Measurements from ENCODE around the gene FGF12.

The FGF12 gene

GRCh38 chr3:192092388-192093005, 634.8 kb downstream of the FGF12 start:
- no peak for DNase-seq (ENCODE audit: low spot score)

- no peak for DNase-seq (ENCODE audit: low spot score)
Observed at GRCh38 chr3:192091831-192092230, 635.5 kb downstream of the FGF12 start.

DNA sequence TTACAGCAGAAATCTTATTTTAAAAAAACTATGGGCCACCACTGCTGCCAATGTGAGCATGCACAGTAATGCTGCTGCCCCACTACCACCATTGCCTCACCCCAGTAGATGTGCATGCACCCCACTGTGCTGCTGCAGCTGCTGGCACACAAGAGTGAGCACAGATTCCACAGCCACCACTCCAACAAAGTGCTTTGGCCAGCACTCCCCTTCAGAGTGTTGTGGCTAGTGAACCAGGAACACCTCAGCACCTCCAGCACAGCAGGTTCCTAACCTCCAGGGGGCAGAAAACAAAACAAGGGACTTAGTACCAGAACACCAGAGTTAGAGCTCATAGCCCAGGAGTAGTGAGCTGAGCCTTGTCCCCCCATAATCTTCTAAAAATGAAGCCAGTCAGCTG, 636.8 kb downstream of the FGF12 start:
- no peak for DNase-seq (ENCODE audit: low spot score)

Data from AG08396 (cell line).